Stimulated activated CD4-positive, alpha-beta T cell treated with anti-CD3 and anti-CD28 coated beads, Interleukin-12 subunit alpha, Interleukin-12 subunit beta, amount 100 ng/mL, for 24 hours (primary cell): Measurements from ENCODE around the gene USP2.

Experiments used
- DNase-seq, 2 experiments: peaks; one replicate each; pipeline ENCODE4 v3.0.0-alpha.2; 2020; ENCODE audit warnings: low read depth in 2 of 2

The USP2 gene

GRCh38 chr11:119341222-119342022 lies 40.1 kb downstream of the USP2 start:
- DNase-seq, result no peak

- DNase-seq, result no peak
Observed at GRCh38 chr11:119340335-119341221, 40.9 kb downstream of the USP2 start, which contains the start of gene C1QTNF5. Gene C1QTNF5 (minus strand): TSS chr11:119340883. CDS start chr11:119340397, 486 bp downstream.

- no peak for DNase-seq
Observed at GRCh38 chr11:119339589-119340334, 41.7 kb downstream of the USP2 start.

- DNase-seq, result no peak
Observed at GRCh38 chr11:119338965-119339588, 42.4 kb downstream of the USP2 start.

- peak in 1 of 2 experiments; percentile 62 for DNase-seq
Observed at GRCh38 chr11:119338318-119338890, 43.1 kb downstream of the USP2 start.

GRCh38 chr11:119337581-119338317 lies 43.7 kb downstream of the USP2 start:
- DNase-seq, result no peak

GRCh38 chr11:119336744-119337469 lies 44.6 kb downstream of the USP2 start:
- no peak for DNase-seq

- no peak for DNase-seq
Observed at GRCh38 chr11:119335655-119336543, 45.6 kb downstream of the USP2 start.

- DNase-seq, result no peak
Observed at GRCh38 chr11:119335091-119335654, 46.3 kb downstream of the USP2 start.

GRCh38 chr11:119334174-119334930 lies 47.1 kb downstream of the USP2 start, which contains the start of gene RNF26:
Gene RNF26 (plus strand): TSS chr11:119334527. CDS start chr11:119335123, 596 bp downstream.
- peak; percentile 87 to 92 for DNase-seq

- no peak for DNase-seq
Observed at GRCh38 chr11:119332111-119332765, 49.3 kb downstream of the USP2 start.

- no peak for DNase-seq
Observed at GRCh38 chr11:119330237-119330636, 51.3 kb downstream of the USP2 start.

- no peak for DNase-seq
Observed at GRCh38 chr11:119329320-119329719, 52.2 kb downstream of the USP2 start.

GRCh38 chr11:119324189-119324588 lies 57.3 kb downstream of the USP2 start:
- no peak for DNase-seq

GRCh38 chr11:119323532-119324033 lies 57.9 kb downstream of the USP2 start:
- peak; percentile 49 to 85 for DNase-seq

GRCh38 chr11:119322921-119323531 lies 58.5 kb downstream of the USP2 start:
- DNase-seq, result no peak
